ENCODE data around the gene SMIM35. TPM values are rescaled to one million over a fixed set of nuclear protein-coding genes. Genes with fewer than 3 reads are reported as not detected.

The SMIM35 gene
- total and polyA plus RNA-seq, 9 donors, result under 0.01 to 0.47 (median 0.08) TPM

DNA sequence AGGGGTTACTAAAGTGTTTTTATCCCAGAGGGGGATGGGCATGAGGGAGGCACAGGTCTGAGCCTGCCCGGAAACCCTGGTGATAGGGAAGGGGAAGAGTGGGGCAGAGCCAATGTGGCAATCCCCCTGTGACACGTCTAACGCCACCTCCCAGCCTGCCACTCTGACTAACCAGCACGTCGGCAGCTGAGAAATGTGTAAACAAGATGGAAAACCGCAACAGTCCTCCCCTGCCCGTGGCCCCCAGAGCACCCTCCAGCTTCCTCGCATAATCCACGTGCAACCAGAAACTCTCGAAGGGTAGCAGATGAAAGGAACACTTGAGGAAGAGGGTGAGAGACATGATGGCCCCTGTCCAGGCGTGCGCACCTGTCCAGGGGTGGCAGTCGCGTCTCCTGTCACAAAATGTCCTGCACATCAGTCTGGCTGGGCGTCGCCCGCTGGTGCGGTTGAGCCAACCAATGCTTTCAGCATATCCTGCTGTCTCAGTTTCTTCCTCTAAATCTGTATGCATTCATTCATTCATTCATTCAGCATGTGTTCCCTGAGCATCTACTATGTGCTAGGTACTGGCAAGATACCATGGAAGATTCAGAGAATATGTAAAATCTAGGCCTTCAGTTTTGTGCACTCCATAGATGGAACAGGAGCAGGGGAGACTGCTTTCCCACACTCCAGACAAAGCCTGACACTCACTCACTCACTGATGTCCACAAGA, 5.4 kb downstream of the SMIM35 start:
- WGBS (ENCODE audit: insufficient coverage), result 79% methylated on average over 15 of the region's 18 CpGs
- H3K4me1 ChIP-seq (ENCODE audit: control insufficient read depth, insufficient read depth, low read length), result peaks cover 8% of the 10 kb centered on the region
- DNase-seq, result no peak
- no peak overlapping the region for H3K27ac ChIP-seq (ENCODE audit: low read length)
- H3K27me3 ChIP-seq (ENCODE audit: control insufficient read depth, insufficient read depth, low read length), result peaks cover 32% of the 10 kb centered on the region
- no peak overlapping the region for H3K4me3 ChIP-seq (ENCODE audit: low read length)
- H3K36me3 ChIP-seq (ENCODE audit: control insufficient read depth, insufficient read depth, low read length), result no peaks in the 10 kb centered on the region
- H3K9me3 ChIP-seq (replicated peaks; ENCODE audit: control insufficient read depth, low read depth, low read length), result no peaks in the 10 kb centered on the region

DNA sequence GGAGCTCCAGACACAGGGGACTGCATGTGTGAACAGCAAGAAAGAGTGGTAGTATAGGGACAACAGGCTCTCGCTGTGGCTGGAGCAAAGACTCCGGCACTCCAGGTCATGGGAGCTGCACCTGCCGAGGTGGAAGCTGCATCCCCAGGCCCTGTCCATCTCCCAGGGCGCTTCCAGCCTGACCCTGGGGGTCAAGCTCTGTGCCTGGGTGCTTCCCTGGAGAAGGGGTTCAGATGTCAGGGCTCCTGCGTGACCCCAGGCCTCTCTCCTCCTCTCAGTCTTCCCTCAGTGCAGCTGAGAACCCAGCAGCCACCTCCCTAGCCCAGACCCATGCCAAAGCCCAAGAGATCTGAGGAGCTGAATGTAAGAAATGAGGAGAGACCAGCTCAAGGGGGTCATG, 6.5 kb downstream of the SMIM35 start:
- WGBS (ENCODE audit: insufficient coverage), result 73% methylated on average over 2 of the region's 5 CpGs
- Histone ChIP-seq H3K9me3 (replicated peaks; ENCODE audit: control insufficient read depth, low read depth, low read length) (no peaks in the 10 kb centered on the region), H3K4me1 (ENCODE audit: control insufficient read depth, insufficient read depth, low read length) (peaks cover 8% of the 10 kb centered on the region), H3K36me3 (ENCODE audit: control insufficient read depth, insufficient read depth, low read length) (no peaks in the 10 kb centered on the region), H3K4me3 (ENCODE audit: low read length) (no peak overlapping the region), H3K27me3 (ENCODE audit: control insufficient read depth, insufficient read depth, low read length) (peaks cover 27% of the 10 kb centered on the region), H3K27ac (ENCODE audit: low read length) (no peak overlapping the region)
- DNase-seq, result no peak

DNA sequence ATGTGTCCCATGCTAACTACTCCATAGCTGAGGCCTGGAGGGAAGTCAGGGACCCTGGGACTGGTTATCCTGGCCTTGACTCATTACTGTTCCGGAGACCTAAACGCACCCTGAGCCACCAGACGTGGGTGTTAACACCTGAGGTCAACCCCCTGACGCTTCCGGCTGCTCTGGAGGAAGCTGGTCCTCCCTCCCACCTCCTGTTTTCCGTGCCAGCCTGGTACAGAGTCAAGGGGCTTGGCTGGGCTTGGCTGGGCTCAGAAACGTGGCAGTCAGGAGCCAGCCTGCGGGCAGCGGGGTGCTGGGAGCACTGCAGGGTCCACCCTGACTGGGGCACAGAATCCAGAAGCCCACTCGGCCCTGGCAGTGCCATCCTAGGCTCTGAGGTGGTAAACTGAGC, 7.3 kb downstream of the SMIM35 start:
- Histone ChIP-seq H3K27me3 (ENCODE audit: control insufficient read depth, insufficient read depth, low read length) (peaks cover 27% of the 10 kb centered on the region), H3K4me3 (ENCODE audit: low read length) (no peak overlapping the region), H3K36me3 (ENCODE audit: control insufficient read depth, insufficient read depth, low read length) (no peaks in the 10 kb centered on the region), H3K9me3 (replicated peaks; ENCODE audit: control insufficient read depth, low read depth, low read length) (no peaks in the 10 kb centered on the region), H3K27ac (ENCODE audit: low read length) (no peak overlapping the region), H3K4me1 (ENCODE audit: control insufficient read depth, insufficient read depth, low read length) (peaks cover 7% of the 10 kb centered on the region)
- no peak for DNase-seq
- 58% methylated on average over 9 of the region's 10 CpGs for WGBS (ENCODE audit: insufficient coverage)

DNA sequence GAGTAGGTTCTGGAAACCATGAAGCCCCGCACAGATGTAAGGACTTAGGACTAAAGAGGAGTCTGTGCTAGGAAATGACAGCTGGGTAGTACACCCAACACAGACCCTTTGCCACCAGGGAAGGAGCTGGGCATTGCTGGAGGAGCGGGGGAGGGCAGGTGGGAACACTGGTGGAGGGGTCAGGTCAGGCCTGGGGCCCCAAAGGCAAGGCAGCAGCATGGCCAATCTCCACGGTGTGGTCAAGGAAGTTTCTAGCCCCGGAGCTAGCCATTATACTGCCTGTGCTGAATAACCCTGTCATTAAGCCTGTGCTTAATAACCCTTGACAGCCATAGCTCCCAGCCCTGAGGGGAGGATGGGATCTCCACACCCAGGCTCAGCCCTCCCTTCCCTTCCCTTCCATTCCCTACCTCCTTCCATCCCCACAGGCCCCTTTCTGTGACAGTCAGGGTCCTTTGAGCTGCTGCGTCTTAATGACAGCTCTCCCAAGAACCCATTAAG, 7.8 kb downstream of the SMIM35 start:
- WGBS (ENCODE audit: insufficient coverage), result 38% methylated on average over 3 of the region's 5 CpGs
- peaks cover 27% of the 10 kb centered on the region for H3K27me3 ChIP-seq (ENCODE audit: control insufficient read depth, insufficient read depth, low read length)
- no peak overlapping the region for H3K27ac ChIP-seq (ENCODE audit: low read length)
- H3K36me3 ChIP-seq (ENCODE audit: control insufficient read depth, insufficient read depth, low read length), result no peaks in the 10 kb centered on the region
- no peak for DNase-seq
- peaks cover 2% of the 10 kb centered on the region for H3K4me1 ChIP-seq (ENCODE audit: control insufficient read depth, insufficient read depth, low read length)
- no peak overlapping the region for H3K4me3 ChIP-seq (ENCODE audit: low read length)
- no peaks in the 10 kb centered on the region for H3K9me3 ChIP-seq (replicated peaks; ENCODE audit: control insufficient read depth, low read depth, low read length)

DNA sequence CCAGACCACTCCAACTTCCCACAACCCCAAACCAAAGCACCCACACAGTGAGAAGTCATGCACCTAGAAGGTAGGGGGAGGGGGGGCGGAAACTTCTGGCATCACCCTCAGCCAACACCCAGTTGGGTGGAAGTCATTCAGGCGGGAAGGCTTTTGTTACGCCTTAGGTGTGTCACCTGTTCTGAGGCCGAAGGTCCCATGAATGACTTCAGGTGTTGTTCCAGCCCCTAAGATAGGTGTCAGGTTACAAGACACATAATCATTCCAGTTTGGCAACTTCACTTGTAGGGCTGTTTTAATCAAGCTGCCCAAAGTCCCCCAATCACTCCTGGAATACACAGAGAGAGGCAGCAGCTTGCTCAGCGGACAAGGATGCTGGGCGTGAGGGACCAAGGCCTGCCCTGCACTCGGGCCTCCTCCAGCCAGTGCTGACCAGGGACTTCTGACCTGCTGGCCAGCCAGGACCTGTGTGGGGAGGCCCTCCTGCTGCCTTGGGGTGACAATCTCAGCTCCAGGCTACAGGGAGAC, 9.9 kb downstream of the SMIM35 start, which contains the start of gene TMPRSS4:
TMPRSS4 (plus strand) TSS at position 325 of the 528 bp plus-strand sequence. CDS start 225 bp downstream, outside the sequence.
- no peak within 1 kb of the TSS for H3K4me3 ChIP-seq (ENCODE audit: low read length)
- WGBS (ENCODE audit: insufficient coverage), result 79% methylated on average over 6 of the region's 7 CpGs

DNA sequence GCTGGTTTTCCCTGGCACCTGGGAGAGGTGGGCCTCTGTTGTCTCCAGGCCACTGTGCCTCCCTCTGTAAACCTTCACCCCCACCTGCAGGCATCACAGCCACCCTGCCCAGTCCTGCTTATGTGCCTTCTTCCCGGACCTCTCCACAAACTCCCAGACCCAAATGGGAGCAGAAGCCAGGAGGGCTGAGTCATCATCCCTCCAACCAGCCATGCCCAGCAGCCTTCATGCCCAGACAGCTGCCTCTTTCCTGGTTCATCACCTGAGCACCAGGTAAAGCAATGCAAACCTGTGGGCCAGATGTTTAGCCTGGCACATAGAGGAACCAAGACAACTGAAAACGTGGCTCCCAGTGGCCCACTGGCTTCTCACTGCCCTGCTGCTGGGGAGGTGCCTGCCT, 12.0 kb downstream of the SMIM35 start:
- H3K27me3 ChIP-seq (ENCODE audit: control insufficient read depth, insufficient read depth, low read length), result peaks cover 17% of the 10 kb centered on the region
- no peaks in the 10 kb centered on the region for H3K9me3 ChIP-seq (replicated peaks; ENCODE audit: control insufficient read depth, low read depth, low read length)
- H3K4me3 ChIP-seq (ENCODE audit: low read length), result no peak overlapping the region
- peaks cover 4% of the 10 kb centered on the region for H3K4me1 ChIP-seq (ENCODE audit: control insufficient read depth, insufficient read depth, low read length)
- no peaks in the 10 kb centered on the region for H3K36me3 ChIP-seq (ENCODE audit: control insufficient read depth, insufficient read depth, low read length)
- no peak overlapping the region for H3K27ac ChIP-seq (ENCODE audit: low read length)
- DNase-seq, result no peak
- WGBS (ENCODE audit: insufficient coverage), result 47% methylated on average over 2 of the region's 2 CpGs

More for the DNA sequence above, 9.9 kb downstream of the SMIM35 start, which contains the start of gene TMPRSS4:
- Histone ChIP-seq H3K36me3 (ENCODE audit: control insufficient read depth, insufficient read depth, low read length) (no peaks in the 10 kb centered on the region), H3K27ac (ENCODE audit: low read length) (no peak within 1 kb of the TSS), H3K27me3 (ENCODE audit: control insufficient read depth, insufficient read depth, low read length) (peaks cover 27% of the 10 kb centered on the region), H3K9me3 (replicated peaks; ENCODE audit: control insufficient read depth, low read depth, low read length) (no peaks in the 10 kb centered on the region), H3K4me1 (ENCODE audit: control insufficient read depth, insufficient read depth, low read length) (no peaks in the 10 kb centered on the region)
- no peak for DNase-seq

DNA sequence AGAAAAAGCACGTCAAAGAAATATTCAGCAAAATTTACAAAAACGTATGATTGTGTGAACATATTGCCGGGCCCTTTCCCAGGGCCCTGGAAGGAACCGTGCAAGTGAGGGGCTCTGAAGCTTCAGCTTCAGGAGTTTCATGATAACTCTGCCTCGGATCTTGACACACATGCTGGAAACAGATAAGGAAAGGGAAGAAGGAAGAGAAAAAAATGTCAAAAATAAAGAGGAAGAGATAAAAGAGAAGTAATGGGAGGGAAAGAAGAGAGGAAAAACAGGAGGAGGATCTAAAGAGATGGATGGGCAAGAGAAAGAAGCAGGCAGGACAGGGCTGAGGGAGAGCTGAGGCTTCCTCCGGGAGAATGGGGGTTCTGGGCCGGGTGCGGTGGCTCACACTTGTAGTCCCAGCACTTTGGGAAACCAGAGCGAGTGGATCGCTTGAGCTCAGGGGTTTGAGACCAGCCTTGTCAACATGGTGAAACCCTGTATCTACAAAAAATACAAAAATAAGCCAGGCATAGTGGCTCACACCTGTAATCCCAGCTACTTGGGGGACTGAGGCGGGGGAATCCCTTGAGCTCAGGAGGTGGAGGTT, 12.6 kb downstream of the SMIM35 start:
- H3K27me3 ChIP-seq (ENCODE audit: control insufficient read depth, insufficient read depth, low read length), result peaks cover 11% of the 10 kb centered on the region
- H3K27ac ChIP-seq (ENCODE audit: low read length), result no peak overlapping the region
- 71% methylated on average over 6 of the region's 11 CpGs for WGBS (ENCODE audit: insufficient coverage)
- H3K4me3 ChIP-seq (ENCODE audit: low read length), result no peak overlapping the region
- peaks cover 4% of the 10 kb centered on the region for H3K4me1 ChIP-seq (ENCODE audit: control insufficient read depth, insufficient read depth, low read length)
- H3K36me3 ChIP-seq (ENCODE audit: control insufficient read depth, insufficient read depth, low read length), result no peaks in the 10 kb centered on the region
- DNase-seq, result no peak
- no peaks in the 10 kb centered on the region for H3K9me3 ChIP-seq (replicated peaks; ENCODE audit: control insufficient read depth, low read depth, low read length)

DNA sequence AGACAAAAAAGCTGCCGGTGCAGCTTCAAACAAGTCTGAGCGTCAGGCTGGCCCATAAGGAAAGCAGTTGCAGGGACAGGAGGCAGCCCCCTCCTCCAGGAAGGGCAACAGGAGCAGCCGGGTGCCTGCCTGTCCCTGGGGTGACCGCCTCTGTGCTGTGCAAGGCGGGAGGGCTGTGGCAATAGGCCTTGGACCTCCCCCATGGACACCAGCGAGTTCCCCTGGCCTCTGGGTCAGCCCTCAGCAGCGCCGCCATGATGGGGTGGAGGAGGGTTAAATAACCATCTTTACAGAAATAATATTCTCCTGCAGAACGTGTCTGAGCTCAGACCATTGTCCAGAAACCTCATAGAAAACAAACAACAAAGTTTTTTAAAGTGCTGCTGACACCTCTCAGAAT, 13.2 kb downstream of the SMIM35 start:
- no peak for DNase-seq
- H3K9me3 ChIP-seq (replicated peaks; ENCODE audit: control insufficient read depth, low read depth, low read length), result no peaks in the 10 kb centered on the region
- WGBS (ENCODE audit: insufficient coverage), result 61% methylated on average over 5 of the region's 9 CpGs
- H3K4me3 ChIP-seq (ENCODE audit: low read length), result no peak overlapping the region
- peaks cover 4% of the 10 kb centered on the region for H3K4me1 ChIP-seq (ENCODE audit: control insufficient read depth, insufficient read depth, low read length)
- H3K36me3 ChIP-seq (ENCODE audit: control insufficient read depth, insufficient read depth, low read length), result no peaks in the 10 kb centered on the region
- peaks cover 6% of the 10 kb centered on the region for H3K27me3 ChIP-seq (ENCODE audit: control insufficient read depth, insufficient read depth, low read length)
- H3K27ac ChIP-seq (ENCODE audit: low read length), result no peak overlapping the region

DNA sequence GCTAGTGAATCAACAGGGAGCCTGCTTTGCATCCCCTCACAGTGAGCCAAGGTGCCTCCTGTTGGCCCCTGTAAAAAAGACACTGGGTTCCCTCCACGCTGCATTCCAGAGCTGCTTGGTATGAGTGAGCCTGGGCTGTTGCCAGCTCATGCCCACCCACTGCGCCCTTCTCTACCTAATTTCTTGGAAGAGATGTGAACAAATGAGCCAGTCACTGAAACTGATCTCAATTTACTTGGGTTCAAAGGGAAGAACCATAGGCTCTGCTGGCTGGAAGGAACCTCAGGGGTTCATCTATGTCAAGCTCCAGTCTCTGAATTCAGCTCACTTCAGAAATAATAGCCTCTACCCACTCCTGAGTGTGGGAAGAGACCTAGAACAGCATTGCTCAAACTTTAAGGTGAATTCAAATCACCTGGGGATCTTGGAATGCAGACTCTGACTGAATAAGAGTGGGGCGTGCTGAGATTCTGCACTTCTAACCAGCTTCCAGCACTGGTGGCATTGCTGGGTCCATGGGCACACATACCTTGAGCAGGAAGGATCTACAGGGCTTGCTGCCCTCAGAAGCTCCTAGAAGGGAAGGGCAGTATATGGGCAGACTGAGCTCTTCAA, 15.2 kb downstream of the SMIM35 start:
- H3K4me3 ChIP-seq (ENCODE audit: low read length), result no peak overlapping the region
- H3K27me3 ChIP-seq (ENCODE audit: control insufficient read depth, insufficient read depth, low read length), result no peaks in the 10 kb centered on the region
- no peak for DNase-seq
- no peaks in the 10 kb centered on the region for H3K36me3 ChIP-seq (ENCODE audit: control insufficient read depth, insufficient read depth, low read length)
- H3K9me3 ChIP-seq (replicated peaks; ENCODE audit: control insufficient read depth, low read depth, low read length), result no peaks in the 10 kb centered on the region
- no peak overlapping the region for H3K27ac ChIP-seq (ENCODE audit: low read length)
- H3K4me1 ChIP-seq (ENCODE audit: control insufficient read depth, insufficient read depth, low read length), result peaks cover 4% of the 10 kb centered on the region
- WGBS (ENCODE audit: insufficient coverage), result 76% methylated on average over 2 of the region's 3 CpGs

Data from muscle of leg (tissue), 11 donors.